NCI-H526 treated with DMSO at 0.1 percent for 48 hours (cell line): ENCODE results near the gene ARPC4.
"Not testable (repeated sequence)": the region's sequence is repeated elsewhere in the genome, so short reads cannot be mapped to it uniquely, and the experiment has no call there.

Experiments used
- DNase-seq: peaks from one replicate; lab custom pipeline; 2025; lab: John Stamatoyannopoulos, UW

The ARPC4 gene

DNA sequence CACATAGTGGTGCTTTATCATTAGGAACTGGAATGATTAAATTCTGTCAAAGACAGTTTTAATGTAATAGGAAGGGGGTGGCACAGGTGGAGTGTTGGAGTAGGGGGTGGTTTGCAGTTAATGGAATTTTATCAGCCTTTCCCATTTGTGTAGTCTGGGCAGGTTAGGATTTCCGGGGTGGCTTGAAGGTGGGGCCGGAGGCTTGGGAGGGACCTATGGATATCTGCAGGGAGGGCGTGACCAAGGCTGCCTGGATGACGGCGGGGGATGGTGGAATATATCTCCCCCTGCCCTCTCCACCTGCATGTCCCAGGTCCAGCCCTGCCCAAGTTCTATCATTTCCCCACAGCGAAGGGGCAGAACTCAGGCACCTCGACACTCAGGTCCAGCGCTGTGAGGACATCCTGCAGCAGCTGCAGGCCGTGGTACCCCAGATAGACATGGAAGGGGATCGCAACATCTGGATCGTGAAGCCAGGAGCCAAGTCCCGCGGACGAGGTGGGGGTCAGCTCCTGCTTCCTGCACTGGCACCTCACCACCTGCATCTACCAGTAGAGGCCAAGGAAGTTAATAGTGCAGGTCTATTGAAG is 32.7 kb downstream of the ARPC4 start:
- DNase-seq, result no peak

DNA sequence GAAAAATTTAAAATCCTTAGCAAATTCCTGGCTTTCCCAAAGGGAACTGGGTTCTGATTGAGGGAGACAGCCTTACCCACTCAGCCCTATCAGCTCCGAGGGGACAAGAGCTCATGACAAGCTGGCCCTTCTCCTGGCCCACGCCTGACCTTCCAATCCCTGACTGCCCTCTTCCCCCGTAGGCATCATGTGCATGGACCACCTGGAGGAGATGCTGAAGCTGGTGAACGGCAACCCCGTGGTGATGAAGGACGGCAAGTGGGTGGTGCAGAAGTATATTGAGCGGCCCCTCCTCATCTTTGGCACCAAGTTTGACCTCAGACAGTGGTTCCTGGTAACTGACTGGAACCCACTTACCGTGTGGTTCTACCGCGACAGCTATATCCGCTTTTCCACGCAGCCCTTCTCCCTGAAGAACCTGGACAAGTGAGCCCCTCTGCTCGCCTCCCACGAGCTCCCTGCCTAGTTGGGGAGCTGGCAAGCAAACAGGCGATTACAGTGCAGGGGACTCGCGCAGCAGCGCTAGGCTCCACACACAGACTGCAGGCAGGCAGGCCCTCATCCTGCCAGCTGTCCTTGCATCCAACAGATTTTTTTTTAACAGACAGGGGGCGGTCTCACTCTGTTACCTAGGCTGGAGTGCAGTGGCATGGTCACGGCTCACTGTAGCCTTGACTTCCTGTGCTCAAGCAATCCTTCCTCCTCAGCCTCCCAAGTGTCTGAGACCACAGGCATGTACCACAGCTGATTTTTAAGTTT is 34.1 kb downstream of the ARPC4 start:
- DNase-seq, result no peak

DNA sequence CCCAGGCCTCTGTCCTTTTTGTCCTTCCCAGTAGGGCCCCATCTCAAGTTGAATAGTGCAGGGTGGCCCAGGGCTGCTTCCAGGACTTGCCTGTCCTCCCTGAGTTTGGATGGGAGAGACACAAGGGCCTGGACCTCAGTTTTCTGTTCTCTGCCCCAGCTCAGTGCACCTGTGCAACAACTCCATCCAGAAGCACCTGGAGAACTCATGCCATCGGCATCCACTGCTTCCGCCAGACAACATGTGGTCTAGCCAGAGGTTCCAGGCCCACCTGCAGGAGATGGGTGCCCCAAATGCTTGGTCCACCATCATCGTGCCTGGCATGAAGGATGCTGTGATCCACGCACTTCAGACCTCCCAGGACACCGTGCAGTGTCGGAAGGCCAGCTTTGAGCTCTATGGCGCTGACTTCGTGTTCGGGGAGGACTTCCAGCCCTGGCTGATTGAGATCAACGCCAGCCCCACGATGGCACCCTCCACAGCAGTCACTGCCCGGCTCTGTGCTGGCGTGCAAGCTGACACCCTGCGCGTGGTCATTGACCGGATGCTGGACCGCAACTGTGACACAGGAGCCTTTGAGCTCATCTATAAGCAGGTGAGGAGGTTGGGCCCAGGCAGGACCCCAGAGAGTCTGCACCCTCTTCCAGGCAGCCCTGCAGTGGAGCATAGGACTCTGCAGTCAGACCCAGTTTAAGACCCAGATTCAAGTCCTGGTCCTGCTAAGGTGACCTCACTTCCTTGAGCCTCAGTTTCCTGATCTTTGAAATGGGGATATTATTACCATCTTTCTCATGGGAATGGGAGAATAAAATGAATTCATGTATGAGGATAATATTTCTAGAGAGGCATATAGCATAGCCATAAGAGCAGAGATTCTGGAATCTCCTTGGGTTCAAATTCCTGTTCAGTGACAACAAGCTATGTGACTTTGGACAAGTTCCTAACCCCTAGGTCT is 36.2 kb downstream of the ARPC4 start:
- no peak for DNase-seq

DNA sequence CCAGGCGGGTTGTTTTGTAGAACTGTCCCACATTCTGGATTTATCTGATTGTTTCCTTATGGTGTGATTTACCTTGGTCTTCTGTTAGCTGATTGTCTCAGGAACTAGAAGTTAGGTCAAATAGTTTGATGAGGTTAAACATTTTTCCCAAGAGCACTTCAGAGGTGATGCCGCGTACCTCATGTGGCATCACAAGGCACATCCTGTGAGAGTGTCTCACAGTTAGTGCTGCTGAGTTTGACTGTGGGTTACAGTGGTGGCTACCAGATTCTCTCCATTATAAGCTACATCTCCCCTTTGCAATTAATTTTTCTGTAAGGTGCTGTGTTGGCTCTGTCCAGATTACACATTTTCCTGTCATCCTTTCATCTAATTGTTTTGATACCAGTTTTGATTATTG is 38.4 kb downstream of the ARPC4 start:
- no peak for DNase-seq

DNA sequence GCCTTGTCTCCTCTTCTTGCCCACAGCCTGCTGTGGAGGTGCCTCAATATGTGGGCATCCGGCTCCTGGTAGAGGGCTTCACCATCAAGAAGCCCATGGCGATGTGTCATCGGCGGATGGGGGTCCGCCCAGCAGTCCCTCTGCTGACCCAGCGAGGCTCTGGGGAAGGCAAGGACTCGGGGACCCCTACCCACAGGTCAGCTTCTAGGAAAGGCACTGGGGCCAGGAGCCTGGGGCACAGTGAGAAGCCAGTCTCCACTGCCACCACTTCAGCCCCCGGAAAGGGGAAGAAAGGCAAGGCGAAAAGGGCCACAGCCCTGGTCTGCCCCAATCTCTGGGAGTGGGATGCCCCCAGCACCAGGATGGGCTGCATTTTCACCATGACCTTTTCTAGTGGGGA is 40.2 kb downstream of the ARPC4 start:
- DNase-seq, result no peak

DNA sequence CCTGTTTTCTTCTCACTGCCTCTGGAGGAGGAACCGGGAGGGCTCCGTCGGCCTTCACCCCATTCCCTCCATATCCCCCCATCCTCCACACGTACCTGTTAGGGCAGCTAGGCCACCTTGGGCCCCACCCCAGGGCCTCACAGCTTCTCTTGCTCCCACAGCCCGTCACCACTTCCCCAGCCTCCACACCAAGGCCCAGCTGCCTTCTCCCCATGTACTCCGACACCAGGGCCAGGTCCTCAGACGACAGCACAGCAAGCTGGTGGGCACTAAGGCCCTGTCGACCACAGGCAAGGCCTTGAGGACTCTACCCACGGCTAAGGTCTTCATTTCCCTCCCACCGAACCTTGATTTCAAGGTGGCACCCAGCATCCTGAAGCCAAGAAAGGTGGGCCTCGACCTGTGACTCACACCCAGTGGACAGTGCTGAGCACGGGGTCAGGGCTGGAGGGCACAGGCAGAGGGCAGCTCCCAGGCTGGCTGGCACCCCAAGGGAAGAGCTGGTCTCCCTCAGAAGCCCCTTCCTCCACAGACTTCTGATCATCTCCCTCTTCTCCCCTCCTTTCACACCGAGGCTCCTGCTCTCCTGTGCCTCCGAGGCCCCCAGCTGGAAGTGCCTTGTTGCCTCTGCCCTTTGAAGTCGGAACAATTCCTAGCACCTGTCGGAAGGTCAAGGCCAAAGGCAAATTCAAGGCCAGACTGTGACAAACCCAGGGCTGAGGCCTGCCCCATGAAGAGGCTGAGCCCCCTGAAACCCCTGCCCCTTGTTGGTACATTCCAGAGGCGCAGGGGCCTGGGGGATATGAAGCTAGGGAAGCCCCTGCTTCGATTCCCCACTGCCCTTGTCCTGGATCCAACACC is 41.9 kb downstream of the ARPC4 start:
- DNase-seq, result no peak

DNA sequence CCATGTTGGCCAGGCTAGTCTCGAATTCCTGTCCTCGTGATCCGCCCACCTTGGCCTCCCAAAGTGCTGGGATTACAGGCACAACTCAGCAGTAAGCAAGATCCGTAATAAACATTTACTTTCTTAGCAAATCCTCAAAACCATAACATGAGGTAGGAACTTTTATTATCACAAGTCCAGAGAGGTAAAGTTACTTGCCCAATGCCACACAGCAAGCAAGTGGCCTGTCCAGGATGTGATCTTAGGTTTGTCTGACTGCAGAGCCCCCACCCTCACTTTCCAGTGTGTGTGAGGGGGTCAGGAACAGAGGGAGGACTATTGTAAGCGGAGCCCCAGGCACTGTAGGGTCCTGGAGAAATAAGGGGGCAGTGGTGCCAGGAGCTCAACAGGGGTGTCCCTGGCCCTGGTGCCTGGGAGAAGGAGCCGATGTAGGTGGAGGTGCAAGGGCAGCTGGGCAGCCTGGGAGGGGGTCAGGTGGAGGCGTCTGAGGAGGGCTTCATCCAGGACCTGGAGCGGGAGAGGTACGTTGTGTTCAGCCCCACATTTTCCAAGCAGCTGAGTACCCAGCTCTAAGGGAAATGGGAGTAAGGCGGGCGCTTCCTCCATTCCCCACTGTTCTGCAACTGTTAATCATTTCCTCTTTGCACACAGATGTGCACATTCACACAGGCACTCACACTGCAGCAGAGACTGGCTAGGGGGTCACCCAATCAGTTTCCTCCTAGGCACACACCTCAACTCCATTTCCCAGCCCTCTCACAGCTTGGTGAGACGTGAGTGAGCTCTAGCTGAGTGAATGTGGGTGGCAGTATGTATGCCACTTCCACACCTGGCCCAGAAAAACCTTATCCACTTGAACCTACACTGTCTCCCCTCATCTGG is 45.1 kb downstream of the ARPC4 start:
- no peak for DNase-seq

DNA sequence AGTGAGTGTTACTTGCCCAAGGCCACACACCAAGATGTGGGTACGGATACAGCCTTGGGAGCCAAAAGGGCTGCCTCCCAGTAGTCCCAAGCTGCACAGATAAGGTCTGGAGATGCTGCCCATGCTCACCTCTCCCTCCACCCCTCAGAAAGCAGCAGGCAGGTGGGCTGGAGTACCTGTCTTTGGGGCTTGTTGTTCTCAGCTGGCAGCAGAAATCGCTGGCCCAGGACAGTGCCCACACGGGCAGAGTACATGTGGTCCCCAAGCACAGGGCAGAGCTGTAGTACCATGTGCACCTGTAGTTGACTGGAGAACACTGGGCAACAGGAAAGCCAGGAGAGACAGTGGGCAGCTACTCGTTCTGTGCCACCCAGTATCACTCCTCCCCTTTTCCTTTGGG is 46.0 kb downstream of the ARPC4 start:
- DNase-seq, result no peak

DNA sequence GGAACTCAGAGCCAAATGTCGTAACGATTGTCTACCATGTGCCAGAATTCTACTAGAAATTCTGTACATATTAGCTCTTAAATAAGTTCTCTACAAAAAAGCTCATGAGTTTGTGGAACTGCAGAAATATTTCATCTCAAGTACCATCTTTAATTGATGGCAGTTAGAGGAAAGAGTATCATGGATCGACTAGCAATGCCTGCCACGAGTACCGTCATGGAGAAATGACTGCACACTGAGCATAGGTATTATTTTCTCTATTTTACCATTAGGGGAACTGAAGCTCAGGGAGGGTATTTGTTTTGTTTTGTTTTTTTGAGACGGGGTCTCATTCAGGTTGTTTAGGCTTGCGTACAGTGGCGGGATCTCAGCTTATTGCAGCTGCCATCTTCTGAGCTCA is 48.1 kb downstream of the ARPC4 start:
- no peak for DNase-seq

DNA sequence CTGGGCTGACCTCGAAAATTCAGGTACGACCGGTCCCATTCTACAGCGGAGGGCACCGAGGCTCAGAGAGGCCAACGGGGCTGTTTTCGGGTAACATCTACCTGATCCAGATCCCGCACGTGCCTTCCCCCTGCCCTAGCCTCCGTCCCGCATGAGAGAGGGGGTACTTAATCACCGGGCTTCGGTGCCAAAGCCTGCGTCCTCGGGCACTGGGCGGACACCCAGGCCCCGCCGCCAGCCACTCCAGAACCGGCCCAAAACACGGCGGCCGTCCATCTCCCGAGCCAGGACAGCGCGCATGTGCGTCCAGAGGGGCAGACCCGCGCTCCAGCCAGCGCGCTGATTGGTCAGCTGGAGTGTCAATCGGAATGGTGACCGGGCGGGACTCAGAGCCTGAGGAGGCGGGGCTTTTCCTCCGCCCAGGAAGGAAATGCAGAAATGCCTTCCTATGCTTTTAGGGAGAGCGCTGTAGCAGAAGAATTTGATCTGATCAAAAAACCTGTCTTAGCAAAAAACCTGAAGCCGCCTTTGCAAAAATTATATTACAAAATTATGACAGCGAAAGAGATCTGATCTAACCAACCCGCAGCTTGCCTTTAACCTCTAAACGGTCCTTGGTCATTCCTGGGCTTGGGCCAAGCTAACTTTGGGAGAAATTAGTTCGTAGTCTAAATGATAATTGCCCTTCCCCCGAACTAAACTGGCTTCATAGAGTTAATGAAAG is 51.0 kb downstream of the ARPC4 start, which contains the start of gene RPUSD3:
Gene RPUSD3, minus strand, starts transcription at position 294 of the 724 bp plus-strand sequence. Its CDS starts 18 bp downstream, at position 276.
- DNase-seq, result peak; percentile 84

DNA sequence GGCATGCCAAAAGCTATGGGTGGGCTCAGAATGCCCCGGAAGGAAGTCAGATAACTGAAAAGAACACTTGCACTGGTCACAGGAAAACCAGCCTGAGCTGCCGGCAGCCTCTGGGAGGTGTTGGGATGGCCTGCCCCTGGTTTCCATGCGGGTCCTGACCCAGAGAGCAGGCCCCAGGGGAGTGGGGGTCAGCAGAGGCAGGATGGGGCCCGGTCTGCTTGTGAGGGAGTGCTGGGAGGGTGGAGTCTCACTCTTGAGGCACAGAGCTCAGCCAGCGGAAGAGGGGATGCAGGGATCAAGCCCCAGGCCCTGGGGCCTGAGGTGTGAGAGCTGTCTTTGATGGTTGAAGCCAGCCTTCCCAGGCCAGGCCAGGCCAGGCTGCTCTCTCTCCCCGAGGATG is 53.3 kb downstream of the ARPC4 start:
- DNase-seq, result no peak

DNA sequence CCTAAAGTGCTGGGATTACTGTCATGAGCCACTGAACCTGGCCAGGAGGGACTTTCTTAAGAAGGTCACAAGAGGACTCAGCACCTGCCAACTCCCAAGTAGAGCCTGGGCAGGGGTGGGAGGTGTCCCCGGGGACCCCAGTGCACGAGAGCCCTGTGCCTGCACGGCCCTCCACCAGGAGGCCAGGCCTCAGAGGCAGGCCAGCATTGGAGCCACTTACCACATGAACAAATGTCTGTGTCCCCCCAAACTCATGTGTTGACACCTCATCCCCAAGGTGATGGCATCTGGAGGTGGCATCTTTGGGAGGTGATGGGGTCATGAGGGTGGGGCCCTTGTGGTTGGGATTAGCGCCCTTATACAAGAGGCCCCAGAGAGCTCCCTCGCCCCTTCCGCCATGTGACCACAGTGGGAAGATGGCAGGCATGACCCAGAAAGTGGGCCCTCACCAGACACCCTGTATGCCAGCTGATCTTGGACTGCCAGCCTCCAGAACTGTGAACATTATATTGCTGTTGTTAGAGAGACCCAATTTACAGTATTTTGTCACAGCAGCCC is 54.1 kb downstream of the ARPC4 start:
- no peak for DNase-seq

DNA sequence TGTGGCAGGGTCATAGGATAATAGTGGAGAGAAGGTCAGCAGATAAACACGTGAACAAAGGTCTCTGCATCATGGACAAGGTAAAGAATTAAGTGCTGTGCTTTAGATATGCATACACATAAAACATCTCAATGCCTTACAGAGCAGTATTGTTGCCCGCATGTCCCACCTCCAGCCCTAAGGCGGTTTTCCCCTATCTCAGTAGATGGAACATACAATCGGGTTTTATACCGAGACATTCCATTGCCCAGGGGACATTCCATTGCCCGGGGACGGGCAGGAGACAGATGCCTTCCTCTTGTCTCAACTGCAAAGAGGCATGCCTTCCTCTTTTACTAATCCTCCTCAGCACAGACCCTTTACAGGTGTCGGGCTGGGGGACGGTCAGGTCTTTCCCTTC is 55.0 kb downstream of the ARPC4 start:
- not testable (repeated sequence) for DNase-seq

DNA sequence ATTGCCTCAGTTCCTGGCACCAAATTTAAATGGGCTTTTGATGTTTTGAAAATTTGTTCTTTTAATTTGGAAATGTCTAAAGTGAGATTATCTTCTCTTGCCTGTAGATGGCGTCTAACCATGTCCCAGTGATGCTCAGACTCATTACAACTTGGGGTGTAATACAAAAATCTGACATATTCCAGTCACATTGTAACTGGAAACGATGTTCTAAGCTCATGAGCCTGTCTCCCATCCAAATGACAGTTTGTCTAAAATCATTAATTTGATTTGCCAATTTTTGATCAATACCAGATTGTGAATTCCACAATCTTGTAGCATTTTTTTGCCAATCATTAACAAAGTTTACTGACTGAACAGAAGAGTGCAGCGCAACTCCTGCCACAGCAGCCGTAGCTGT is 56.0 kb downstream of the ARPC4 start:
- DNase-seq, result not testable (repeated sequence)

DNA sequence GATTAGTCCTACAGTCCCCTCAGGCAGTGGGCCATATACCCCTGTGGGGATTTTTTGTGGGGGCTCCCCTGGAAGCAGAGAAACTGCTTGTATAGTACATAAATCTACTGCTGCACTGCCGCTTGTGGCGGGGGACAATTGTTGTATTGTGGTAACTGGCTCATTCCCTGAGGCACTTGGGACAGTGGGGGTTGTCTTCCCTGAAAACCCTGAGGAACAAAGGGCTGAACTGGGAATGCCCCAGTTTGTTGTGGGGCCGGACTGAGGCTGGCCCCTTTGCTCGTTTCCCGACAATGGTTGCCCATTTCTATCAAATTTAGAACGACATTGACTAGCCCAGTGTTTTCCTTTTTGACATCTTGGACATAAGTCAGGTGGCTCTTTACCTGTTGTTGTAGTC is 58.5 kb downstream of the ARPC4 start:
- DNase-seq, result not testable (repeated sequence)

DNA sequence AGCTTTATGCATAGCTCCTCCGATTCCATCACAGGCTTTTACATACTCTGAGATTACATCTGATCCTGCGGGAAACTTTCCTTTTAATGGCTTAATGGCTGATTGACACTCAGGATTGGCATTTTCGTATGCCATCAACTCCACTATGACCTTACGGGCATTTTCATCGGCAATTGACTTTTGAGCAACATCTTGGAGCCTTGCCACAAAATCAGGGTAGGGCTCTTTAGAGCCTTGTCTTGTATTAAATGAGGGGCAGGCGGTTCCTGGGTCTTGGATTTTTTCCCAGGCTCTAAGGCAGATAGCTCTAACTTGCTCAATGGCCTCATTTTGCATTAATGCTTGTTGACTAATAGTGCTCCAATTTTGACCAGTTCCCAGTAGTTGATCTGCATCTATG is 59.0 kb downstream of the ARPC4 start:
- not testable (repeated sequence) for DNase-seq

DNA sequence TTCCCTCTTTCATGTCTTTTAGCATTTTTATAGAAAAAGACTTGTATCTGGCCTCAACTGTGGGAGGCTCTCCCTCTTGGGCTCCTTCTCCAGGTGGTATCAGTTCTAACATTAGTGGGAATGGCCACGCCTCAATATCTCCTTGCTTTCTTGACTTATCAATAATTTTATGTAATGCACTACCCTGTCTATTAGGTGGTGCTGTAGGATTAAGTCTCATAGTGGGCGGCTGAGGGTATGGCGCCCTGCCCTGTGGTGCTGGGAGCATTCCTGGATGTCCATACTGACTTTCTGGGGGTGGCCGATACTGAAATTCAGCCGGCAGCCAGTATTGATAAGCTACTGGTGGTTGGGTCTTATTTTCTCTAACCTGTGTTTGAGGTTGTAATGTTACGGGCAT is 59.6 kb downstream of the ARPC4 start:
- no peak for DNase-seq

DNA sequence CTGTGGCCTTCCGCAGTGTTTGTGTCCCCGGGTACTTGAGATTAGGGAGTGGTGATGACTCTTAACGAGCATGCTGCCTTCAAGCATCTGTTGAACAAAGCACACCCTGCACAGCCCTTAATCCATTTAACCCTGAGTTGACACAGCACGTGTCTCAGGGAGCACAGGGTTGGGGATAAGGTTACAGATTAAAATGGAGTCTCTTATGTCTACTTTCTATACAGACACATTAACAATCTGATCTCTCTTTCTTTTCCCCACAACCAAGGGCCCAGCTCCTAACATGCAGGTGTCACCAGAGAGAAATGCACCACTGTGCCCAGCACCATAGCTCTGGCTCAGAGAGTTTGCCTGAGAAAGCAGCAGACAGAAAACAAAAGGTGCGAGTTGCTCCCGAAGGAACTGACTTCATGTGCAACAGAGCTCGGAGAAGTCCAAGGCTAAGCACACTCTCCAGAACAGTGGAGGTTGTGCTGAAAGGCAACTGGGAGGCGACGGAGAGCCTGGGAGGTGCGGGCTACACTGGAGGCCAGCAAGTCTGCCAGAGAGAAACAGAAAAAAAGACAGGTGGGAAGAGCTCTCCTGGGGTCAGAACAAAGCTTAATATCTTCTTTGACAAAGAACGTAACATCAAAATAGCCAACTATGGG is 61.5 kb downstream of the ARPC4 start:
- not testable (repeated sequence) for DNase-seq

DNA sequence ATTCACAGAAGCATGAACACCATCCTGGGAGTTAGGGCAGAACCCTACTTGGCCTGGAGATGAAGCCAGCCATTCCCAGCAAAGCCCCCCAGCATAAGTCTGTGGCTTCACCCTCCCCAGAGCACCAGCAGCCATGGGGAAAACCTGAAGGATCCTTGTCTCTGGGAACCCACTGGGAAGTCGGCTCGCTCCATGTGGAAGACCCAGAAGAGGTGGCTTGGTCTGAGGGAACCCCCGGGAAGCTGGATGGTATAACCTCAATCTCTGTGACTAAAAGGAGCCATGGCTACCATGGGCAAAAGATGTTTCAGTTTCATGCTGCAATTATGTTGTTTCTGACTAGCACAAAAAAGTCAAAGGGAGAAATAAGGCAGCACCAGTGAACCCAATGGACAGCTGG is 62.7 kb downstream of the ARPC4 start:
- no peak for DNase-seq
